PC-9 (cell line): ENCODE data around the gene NSUN7. TPM values are rescaled to one million over a fixed set of nuclear protein-coding genes. Genes with fewer than 3 reads are reported as not detected.

Experiments
- BruUV-seq: library from RNA; stranded (reverse); fragments of 400-500 nt; replicated peaks from 2 replicates; lab custom pipeline; 2021; lab: Mats Ljungman, UMichigan
- CTCF ChIA-PET: fragments of 300-600 bp; sonication (Branson Sonifier 250); formaldehyde crosslinking; loops from one replicate; lab custom pipeline; 2022; ENCODE audit warnings: antibody characterized with exemption; lab: Charles Lee
- POLR2A ChIA-PET: fragments of 300-600 bp; sonication (Branson Sonifier 250); formaldehyde crosslinking; loops from one replicate; lab custom pipeline; 2022; ENCODE audit warnings: antibody characterized with exemption; ENCODE audit not compliant: unreplicated experiment; lab: Charles Lee
- DNase-seq, 2 experiments: peaks; one replicate each; pipeline versions ENCODE4 v3.0.0 to v3.0.0-alpha.2; 2015 to 2022; ENCODE audit warnings: mixed read lengths in 1 of 2
- H2AFZ ChIP-seq: fragments of 200-600 bp; sonication (generic); 2 replicates; pipeline ENCODE4 v1.8.1; 2017; ENCODE audit warnings: antibody characterized with exemption
- H3F3A ChIP-seq: fragments of 200-600 bp; sonication (generic); 2 replicates; pipeline ENCODE4 v1.8.1; 2017; ENCODE audit warnings: antibody characterized with exemption, mild to moderate bottlenecking, low read depth; ENCODE audit not compliant: insufficient read depth
- H3K27ac ChIP-seq: fragments of 200-600 bp; sonication (generic); 2 replicates; pipeline ENCODE4 v1.6.1; 2016; ENCODE audit warnings: mixed run types
- H3K27me3 ChIP-seq: fragments of 200-600 bp; sonication (generic); 2 replicates; pipeline ENCODE4 v1.6.1; 2016; ENCODE audit warnings: low read depth, mixed run types; ENCODE audit not compliant: insufficient read depth
- H3K36me3 ChIP-seq: fragments of 200-600 bp; sonication (generic); 2 replicates; pipeline ENCODE4 v1.6.1; 2016; ENCODE audit warnings: low read depth, mixed run types
- H3K4me1 ChIP-seq: fragments of 200-600 bp; sonication (generic); replicated peaks from 2 replicates; pipeline ENCODE4 v1.6.1; 2016; ENCODE audit warnings: mixed run types; ENCODE audit not compliant: insufficient read depth
- H3K4me2 ChIP-seq: fragments of 200-600 bp; sonication (generic); 2 replicates; pipeline ENCODE4 v1.6.1; 2017; ENCODE audit warnings: mixed run types
- H3K4me3 ChIP-seq: fragments of 200-600 bp; sonication (generic); 2 replicates; pipeline ENCODE4 v1.6.1; 2016; ENCODE audit warnings: mixed run types
- H3K79me2 ChIP-seq: fragments of 200-600 bp; sonication (generic); 2 replicates; pipeline ENCODE4 v1.6.1; 2017; ENCODE audit warnings: low read depth, mixed run types
- H3K9me2 ChIP-seq: fragments of 200-600 bp; sonication (generic); 2 replicates; pipeline ENCODE4 v1.8.1; 2017; ENCODE audit warnings: mild to moderate bottlenecking; ENCODE audit not compliant: insufficient read depth
- H3K9me3 ChIP-seq: fragments of 200-600 bp; sonication (generic); 2 replicates; pipeline ENCODE4 v1.8.1; 2016; ENCODE audit warnings: low read depth; ENCODE audit not compliant: insufficient read depth
- H4K20me1 ChIP-seq: fragments of 200-600 bp; sonication (generic); 2 replicates; pipeline ENCODE4 v1.8.1; 2017; ENCODE audit not compliant: insufficient read depth
- EZH2 ChIP-seq: fragments of 200-600 bp; sonication (generic); IDR thresholded peaks from 2 replicates; pipeline ENCODE4 v1.8.0; 2017; ENCODE audit warnings: antibody characterized with exemption, low read depth
- intact Hi-C: fragments of 100-400 bp; cut with micrococcal nuclease; formaldehyde crosslinking; loops from one replicate; pipeline ENCODE4 v1.10.0; 2022; ENCODE audit not compliant: unreplicated experiment
- total RNA-seq: library from RNA; stranded (reverse); gene quantifications from 2 replicates; pipeline ENCODE4 v1.2.3, GENCODE V29; 2021
- TF ChIP-seq, protein P1 (sequence below): fragments of 200-600 bp; sonication (generic); conservative IDR thresholded peaks from 2 replicates; pipeline ENCODE4 v1.6.1; 2017; ENCODE audit warnings: mixed run types, antibody characterized with exemption, mild to moderate bottlenecking, moderate library complexity

Gene NSUN7
- total RNA-seq, 1 experiment from 2014 or later, result 16.8 TPM

DNA sequence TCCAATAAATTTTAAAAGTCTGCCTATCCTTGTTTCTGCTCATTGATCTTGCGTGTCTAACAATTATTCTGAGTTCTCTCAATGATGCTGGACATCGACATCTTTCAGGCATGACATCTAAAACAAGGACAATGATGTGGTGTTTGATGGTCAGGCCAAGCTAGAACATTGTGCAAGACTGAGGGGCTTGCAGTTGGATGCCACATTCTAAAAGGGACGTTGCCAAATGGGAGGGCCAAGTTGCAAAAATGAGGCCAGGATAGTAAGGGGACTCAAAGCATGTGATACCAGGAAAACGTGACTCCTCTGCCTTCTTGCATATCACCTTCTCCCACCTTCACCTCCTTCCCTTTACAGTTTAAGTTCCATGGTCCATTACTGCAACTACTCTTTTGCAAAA is 29.4 kb upstream of the NSUN7 start:
- Histone ChIP-seq H3K27ac (no peak overlapping the region), H3K27me3 (no peaks in the 10 kb centered on the region), H3K79me2 (no peaks in the 10 kb centered on the region), H3K4me3 (no peak overlapping the region), H3K9me2 (no peaks in the 10 kb centered on the region), H3K4me1 (peaks cover 59% of the 10 kb centered on the region), H4K20me1 (no peaks in the 10 kb centered on the region), H3K4me2 (no peak overlapping the region), H3K36me3 (no peaks in the 10 kb centered on the region), H3F3A (peaks cover 36% of the 10 kb centered on the region), H3K9me3 (no peaks in the 10 kb centered on the region), H2AFZ (no peak overlapping the region)
- ChIA-PET CTCF (interaction anchor here (0.5 kb wide), 1 partner anchor 198 kb away, joined by 6 read pairs; no protein-coding TSS in a partner anchor), POLR2A (interaction anchor here (0.6 kb wide), 2 partner anchors 9 to 67 kb away, joined by 5 read pairs; no protein-coding TSS in a partner anchor)
- intact Hi-C loops, result no loop called here
- DNase-seq, result no peak
- no peak for TF ChIP-seq EZH2
- TF ChIP-seq, protein P1, sequence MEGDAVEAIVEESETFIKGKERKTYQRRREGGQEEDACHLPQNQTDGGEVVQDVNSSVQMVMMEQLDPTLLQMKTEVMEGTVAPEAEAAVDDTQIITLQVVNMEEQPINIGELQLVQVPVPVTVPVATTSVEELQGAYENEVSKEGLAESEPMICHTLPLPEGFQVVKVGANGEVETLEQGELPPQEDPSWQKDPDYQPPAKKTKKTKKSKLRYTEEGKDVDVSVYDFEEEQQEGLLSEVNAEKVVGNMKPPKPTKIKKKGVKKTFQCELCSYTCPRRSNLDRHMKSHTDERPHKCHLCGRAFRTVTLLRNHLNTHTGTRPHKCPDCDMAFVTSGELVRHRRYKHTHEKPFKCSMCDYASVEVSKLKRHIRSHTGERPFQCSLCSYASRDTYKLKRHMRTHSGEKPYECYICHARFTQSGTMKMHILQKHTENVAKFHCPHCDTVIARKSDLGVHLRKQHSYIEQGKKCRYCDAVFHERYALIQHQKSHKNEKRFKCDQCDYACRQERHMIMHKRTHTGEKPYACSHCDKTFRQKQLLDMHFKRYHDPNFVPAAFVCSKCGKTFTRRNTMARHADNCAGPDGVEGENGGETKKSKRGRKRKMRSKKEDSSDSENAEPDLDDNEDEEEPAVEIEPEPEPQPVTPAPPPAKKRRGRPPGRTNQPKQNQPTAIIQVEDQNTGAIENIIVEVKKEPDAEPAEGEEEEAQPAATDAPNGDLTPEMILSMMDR, result no peak
- BruUV-seq, result no TSS peak

DNA sequence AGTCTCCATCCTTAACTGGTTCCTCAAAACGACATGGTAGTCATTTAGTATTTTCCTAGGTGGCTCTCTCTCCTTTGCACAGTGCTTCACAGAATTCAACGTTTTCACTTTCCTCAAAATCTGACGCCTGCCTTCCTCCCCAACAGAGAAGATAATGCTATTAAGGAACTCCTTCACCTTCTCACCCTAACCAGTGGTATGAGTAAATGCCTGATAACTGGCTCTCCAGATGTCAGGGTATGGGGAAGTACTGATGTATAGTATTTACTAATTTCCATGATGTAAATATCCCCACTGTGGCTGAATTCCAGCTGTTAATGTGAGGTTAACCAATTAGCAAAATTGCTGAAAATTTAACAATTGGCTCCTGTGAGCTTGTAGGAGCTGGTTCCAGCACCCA is 28.8 kb upstream of the NSUN7 start:
- Histone ChIP-seq H3F3A (peaks cover 36% of the 10 kb centered on the region), H3K9me2 (no peaks in the 10 kb centered on the region), H3K9me3 (no peaks in the 10 kb centered on the region), H3K27me3 (no peaks in the 10 kb centered on the region), H3K79me2 (no peaks in the 10 kb centered on the region), H3K27ac (peak overlapping the region; percentile 90), H4K20me1 (no peaks in the 10 kb centered on the region), H3K4me1 (peaks cover 59% of the 10 kb centered on the region), H3K4me2 (no peak overlapping the region), H3K4me3 (no peak overlapping the region), H2AFZ (no peak overlapping the region), H3K36me3 (no peaks in the 10 kb centered on the region)
- CTCF ChIA-PET, result no interaction called here
- POLR2A ChIA-PET, result interaction anchor here (0.6 kb wide), 3 partner anchors 9 to 95 kb away, joined by 4 to 5 read pairs (median 4); no protein-coding TSS in a partner anchor
- TF ChIP-seq, protein P1, result no peak
- no peak for TF ChIP-seq EZH2
- no peak for DNase-seq
- no TSS peak for BruUV-seq
- intact Hi-C loops, result no loop called here

DNA sequence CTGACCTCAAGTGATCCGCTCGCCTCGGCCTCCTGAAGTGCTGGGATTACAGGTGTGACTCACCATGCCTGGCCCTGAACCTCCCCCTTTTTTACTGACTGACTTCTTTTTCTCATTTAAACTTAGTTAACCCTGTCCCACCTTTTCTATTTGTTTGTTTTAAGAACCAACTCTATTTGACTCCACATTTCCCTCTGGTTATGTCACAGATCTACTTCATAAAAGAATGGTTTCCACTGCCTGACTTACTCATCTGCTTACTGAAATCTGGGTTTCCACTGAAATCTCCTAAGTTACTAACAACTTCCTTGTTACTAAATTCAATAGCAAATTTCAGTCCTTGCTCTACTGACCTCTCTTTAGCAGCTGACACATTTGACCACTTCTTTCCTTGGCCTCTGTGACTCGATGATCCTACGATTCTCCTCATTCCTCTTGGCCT is 28.0 kb upstream of the NSUN7 start:
- peak overlapping the region; percentile 39; the same call in 1 of the 2 replicates for H3K4me3 ChIP-seq
- BruUV-seq, result no TSS peak
- peak in 1 of 2 experiments; percentile 90 for DNase-seq
- ChIA-PET CTCF (no interaction called here), POLR2A (interaction anchor here (0.6 kb wide), 2 partner anchors 49 to 96 kb away, joined by 4 read pairs; no protein-coding TSS in a partner anchor)
- peaks cover 36% of the 10 kb centered on the region for H3F3A ChIP-seq
- peak overlapping the region; percentile 90 for H3K27ac ChIP-seq
- no peaks in the 10 kb centered on the region for H3K36me3 ChIP-seq
- intact Hi-C loops, result no loop called here
- no peaks in the 10 kb centered on the region for H3K79me2 ChIP-seq
- TF ChIP-seq EZH2, result no peak
- TF ChIP-seq, protein P1, result no peak
- H4K20me1 ChIP-seq, result no peaks in the 10 kb centered on the region
- no peak overlapping the region for H2AFZ ChIP-seq
- no peaks in the 10 kb centered on the region for H3K27me3 ChIP-seq
- H3K4me1 ChIP-seq, result peaks cover 59% of the 10 kb centered on the region
- no peaks in the 10 kb centered on the region for H3K9me3 ChIP-seq
- H3K9me2 ChIP-seq, result no peaks in the 10 kb centered on the region
- H3K4me2 ChIP-seq, result peak overlapping the region; percentile 78
